Measurements from ENCODE around the gene SEMA3G.
A peak's percentile ranks its signal among the peaks of the same experiment; 100 is the strongest.

SEMA3G gene

GRCh38 chr3:52479877-52480575 lies 35.1 kb upstream of the SEMA3G start:
- no peak for DNase-seq (ENCODE audit: low read depth in 2 of 2)

GRCh38 chr3:52479037-52479876 lies 34.4 kb upstream of the SEMA3G start:
- DNase-seq (ENCODE audit: low read depth in 2 of 2), result no peak

GRCh38 chr3:52477796-52478095 lies 32.8 kb upstream of the SEMA3G start:
- no peak for DNase-seq (ENCODE audit: low read depth in 2 of 2)

- no peak for DNase-seq (ENCODE audit: low read depth in 2 of 2)
These were observed 32.3 kb upstream of the SEMA3G start for GRCh38 chr3:52477076-52477795.

- no peak for DNase-seq (ENCODE audit: low read depth in 2 of 2)
These were observed 28.1 kb upstream of the SEMA3G start for GRCh38 chr3:52473026-52473425.

- DNase-seq (ENCODE audit: low read depth in 2 of 2), result no peak
These were observed 27.5 kb upstream of the SEMA3G start for GRCh38 chr3:52472239-52473000.

- no peak for DNase-seq (ENCODE audit: low read depth in 2 of 2)
These were observed 26.7 kb upstream of the SEMA3G start for GRCh38 chr3:52471371-52472238.

GRCh38 chr3:52470920-52471319 lies 26.0 kb upstream of the SEMA3G start:
- no peak for DNase-seq (ENCODE audit: low read depth in 2 of 2)

GRCh38 chr3:52469001-52469400 lies 24.1 kb upstream of the SEMA3G start:
- no peak for DNase-seq (ENCODE audit: low read depth in 2 of 2)

GRCh38 chr3:52468336-52468735 lies 23.4 kb upstream of the SEMA3G start:
- DNase-seq (ENCODE audit: low read depth in 2 of 2), result no peak

- no peak for DNase-seq (ENCODE audit: low read depth in 2 of 2)
These were observed 18.5 kb upstream of the SEMA3G start for GRCh38 chr3:52463416-52463815.

GRCh38 chr3:52461874-52462273 lies 17.0 kb upstream of the SEMA3G start:
- no peak for DNase-seq (ENCODE audit: low read depth in 2 of 2)

- DNase-seq (ENCODE audit: low read depth in 2 of 2), result no peak
These were observed 14.1 kb upstream of the SEMA3G start for GRCh38 chr3:52458770-52459545.

- DNase-seq (ENCODE audit: low read depth in 2 of 2), result no peak
These were observed 13.3 kb upstream of the SEMA3G start for GRCh38 chr3:52458031-52458760.

- DNase-seq (ENCODE audit: low read depth in 2 of 2), result no peak
These were observed 11.9 kb upstream of the SEMA3G start for GRCh38 chr3:52456800-52457183.

- DNase-seq (ENCODE audit: low read depth in 2 of 2), result no peak
These were observed 11.4 kb upstream of the SEMA3G start for GRCh38 chr3:52456169-52456799.

- peak; percentile 89 to 93 for DNase-seq (ENCODE audit: low read depth in 2 of 2)
These were observed 10.6 kb upstream of the SEMA3G start, which contains the start of gene NISCH for GRCh38 chr3:52455283-52456168. Gene NISCH, plus strand, starts transcription at chr3:52455604. Its CDS starts 38 bp downstream, at chr3:52455642.

- DNase-seq (ENCODE audit: low read depth in 2 of 2), result no peak
These were observed 10.0 kb upstream of the SEMA3G start for GRCh38 chr3:52454938-52455282.

Data from activated CD8-positive, alpha-beta memory T cell treated with anti-CD3 and anti-CD28 coated beads for 4 hours (primary cell).